MCF 10A (cell line): ENCODE measurements around the gene ALOXE3. TPM values are rescaled to one million over a fixed set of nuclear protein-coding genes. Genes with fewer than 3 reads are reported as not detected.

Experiments used
- BruUV-seq: library from RNA; stranded (reverse); fragments of 400-500 nt; replicated peaks from 2 replicates; lab custom pipeline; 2021; lab: Mats Ljungman, UMichigan
- CTCF ChIA-PET: fragments of 300-600 bp; sonication (Branson Sonifier 250); formaldehyde crosslinking; extraction: SDS; loops from one replicate; lab custom pipeline; 2021; ENCODE audit warnings: antibody characterized with exemption, inconsistent platforms; lab: Yijun Ruan, JAX
- POLR2A ChIA-PET: fragments of 300-600, 350-650 bp; sonication (Branson Sonifier 250); formaldehyde crosslinking; extraction: SDS; loops from one replicate; lab custom pipeline; 2020; ENCODE audit warnings: antibody characterized with exemption, inconsistent platforms; lab: Yijun Ruan, JAX
- DNase-seq: peaks from one replicate; pipeline ENCODE4 v3.0.0-alpha.2; 2018; ENCODE audit not compliant: unreplicated experiment
- H3K27ac Mint-ChIP-seq: one replicate; pipeline ENCODE4 v1.8.0; 2022; ENCODE audit warnings: mild to moderate bottlenecking, low read depth, mixed read lengths; ENCODE audit not compliant: unreplicated experiment
- H3K27me3 Mint-ChIP-seq: one replicate; pipeline ENCODE4 v1.8.0; 2022; ENCODE audit warnings: mixed read lengths; ENCODE audit not compliant: insufficient read depth, unreplicated experiment
- H3K36me3 Mint-ChIP-seq: one replicate; pipeline ENCODE4 v1.8.0; 2022; ENCODE audit warnings: mild to moderate bottlenecking, moderate library complexity, mixed read lengths; ENCODE audit not compliant: insufficient read depth, unreplicated experiment
- H3K4me1 Mint-ChIP-seq: one replicate; pipeline ENCODE4 v1.8.0; 2022; ENCODE audit warnings: mixed read lengths; ENCODE audit not compliant: insufficient read depth, unreplicated experiment
- H3K4me3 Mint-ChIP-seq: one replicate; pipeline ENCODE4 v1.8.0; 2022; ENCODE audit warnings: mild to moderate bottlenecking, moderate library complexity, mixed read lengths; ENCODE audit not compliant: unreplicated experiment
- H3K9me3 Mint-ChIP-seq: one replicate; pipeline ENCODE4 v1.8.0; 2022; ENCODE audit warnings: mixed read lengths; ENCODE audit not compliant: unreplicated experiment
- intact Hi-C: fragments of 100-400 bp; cut with micrococcal nuclease; formaldehyde crosslinking; loops from 2 replicates; pipeline ENCODE4 v1.14.1; 2022
- total RNA-seq: library from RNA; stranded (reverse); gene quantifications from 2 replicates; pipeline ENCODE4 v1.2.3, GENCODE V29; 2022
- TF ChIP-seq, protein P1 (sequence below): fragments of 200-600 bp; IDR thresholded peaks from one replicate; pipeline ENCODE4 v1.8.0; 2022; ENCODE audit warnings: antibody characterized with exemption, mild to moderate bottlenecking; ENCODE audit not compliant: unreplicated experiment

The ALOXE3 gene
- total RNA-seq, 1 experiment from 2014 or later = 13.1 TPM

DNA sequence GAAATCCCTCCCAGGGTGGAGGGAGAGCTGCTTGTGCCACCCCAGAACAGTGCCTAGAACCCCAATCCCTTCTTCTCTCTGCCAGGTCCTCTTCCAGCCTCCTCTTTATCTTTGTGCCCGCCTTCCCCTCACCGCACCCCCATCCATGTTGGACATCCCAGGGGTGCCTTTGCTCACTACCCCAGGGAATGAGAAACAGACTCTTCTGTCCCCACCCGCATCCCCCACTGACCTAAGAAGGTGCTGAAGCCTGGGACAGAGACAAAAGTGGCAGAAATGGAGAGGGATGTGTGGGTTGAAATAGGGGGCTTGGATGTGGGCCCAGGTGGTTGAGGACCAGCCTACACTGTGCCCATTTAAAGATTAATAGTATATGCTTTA is 62.5 kb downstream of the ALOXE3 start:
- Mint-ChIP-seq H3K4me3 (no peak overlapping the region), H3K27me3 (no peaks in the 10 kb centered on the region), H3K4me1 (peaks cover 25% of the 10 kb centered on the region), H3K27ac (peak overlapping the region; percentile 62), H3K9me3 (no peaks in the 10 kb centered on the region), H3K36me3 (peaks cover 6% of the 10 kb centered on the region)
- intact Hi-C loops = loop anchor here (2.0 to 5.0 kb wide), 3 partner anchors 67 to 313 kb away; no protein-coding TSS in a partner anchor
- TF ChIP-seq, protein P1, sequence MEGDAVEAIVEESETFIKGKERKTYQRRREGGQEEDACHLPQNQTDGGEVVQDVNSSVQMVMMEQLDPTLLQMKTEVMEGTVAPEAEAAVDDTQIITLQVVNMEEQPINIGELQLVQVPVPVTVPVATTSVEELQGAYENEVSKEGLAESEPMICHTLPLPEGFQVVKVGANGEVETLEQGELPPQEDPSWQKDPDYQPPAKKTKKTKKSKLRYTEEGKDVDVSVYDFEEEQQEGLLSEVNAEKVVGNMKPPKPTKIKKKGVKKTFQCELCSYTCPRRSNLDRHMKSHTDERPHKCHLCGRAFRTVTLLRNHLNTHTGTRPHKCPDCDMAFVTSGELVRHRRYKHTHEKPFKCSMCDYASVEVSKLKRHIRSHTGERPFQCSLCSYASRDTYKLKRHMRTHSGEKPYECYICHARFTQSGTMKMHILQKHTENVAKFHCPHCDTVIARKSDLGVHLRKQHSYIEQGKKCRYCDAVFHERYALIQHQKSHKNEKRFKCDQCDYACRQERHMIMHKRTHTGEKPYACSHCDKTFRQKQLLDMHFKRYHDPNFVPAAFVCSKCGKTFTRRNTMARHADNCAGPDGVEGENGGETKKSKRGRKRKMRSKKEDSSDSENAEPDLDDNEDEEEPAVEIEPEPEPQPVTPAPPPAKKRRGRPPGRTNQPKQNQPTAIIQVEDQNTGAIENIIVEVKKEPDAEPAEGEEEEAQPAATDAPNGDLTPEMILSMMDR = no peak
- no peak for DNase-seq
- ChIA-PET CTCF (interaction anchor here (0.5 to 8.8 kb wide), 13 partner anchors 13 to 244 kb away, joined by 3 to 106 read pairs (median 11); partner anchors contain the start of gene RNF227), POLR2A (interaction anchor here (0.6 to 3.4 kb wide), 7 partner anchors 15 to 170 kb away, joined by 3 to 25 read pairs (median 5); partner anchors contain the start of gene RNF227)
- no TSS peak for BruUV-seq

DNA sequence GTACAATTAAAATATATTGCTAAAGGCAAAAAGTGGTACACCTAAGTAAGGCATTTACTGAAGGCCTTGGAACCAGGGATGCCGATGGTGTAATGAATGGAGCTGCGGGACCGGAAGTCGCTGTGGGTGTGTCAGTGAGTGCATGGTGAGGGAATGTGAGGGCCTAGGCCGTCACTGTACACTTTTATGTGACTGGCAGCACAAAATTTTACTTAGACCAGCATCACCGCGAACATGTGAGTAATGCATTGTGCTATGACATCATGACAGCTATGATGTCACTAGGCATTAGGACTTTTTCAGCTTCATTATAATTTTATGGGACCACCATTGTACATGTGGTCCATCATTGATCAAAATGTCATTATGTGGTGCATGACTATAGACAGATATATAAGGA is 64.7 kb downstream of the ALOXE3 start:
- POLR2A ChIA-PET = interaction anchor here (0.6 kb wide), 2 partner anchors 23 to 37 kb away, joined by 3 to 4 read pairs; no protein-coding TSS in a partner anchor
- H3K27me3 Mint-ChIP-seq = no peaks in the 10 kb centered on the region
- intact Hi-C loops = no loop called here
- no peak overlapping the region for H3K4me3 Mint-ChIP-seq
- H3K27ac Mint-ChIP-seq = no peak overlapping the region
- H3K4me1 Mint-ChIP-seq = peaks cover 25% of the 10 kb centered on the region
- TF ChIP-seq, protein P1 = no peak
- CTCF ChIA-PET = interaction anchor here (0.6 to 1.0 kb wide), 2 partner anchors 57 to 98 kb away, joined by 3 read pairs; no protein-coding TSS in a partner anchor
- no TSS peak for BruUV-seq
- peaks cover 6% of the 10 kb centered on the region for H3K36me3 Mint-ChIP-seq
- no peaks in the 10 kb centered on the region for H3K9me3 Mint-ChIP-seq
- DNase-seq = peak; percentile 17

DNA sequence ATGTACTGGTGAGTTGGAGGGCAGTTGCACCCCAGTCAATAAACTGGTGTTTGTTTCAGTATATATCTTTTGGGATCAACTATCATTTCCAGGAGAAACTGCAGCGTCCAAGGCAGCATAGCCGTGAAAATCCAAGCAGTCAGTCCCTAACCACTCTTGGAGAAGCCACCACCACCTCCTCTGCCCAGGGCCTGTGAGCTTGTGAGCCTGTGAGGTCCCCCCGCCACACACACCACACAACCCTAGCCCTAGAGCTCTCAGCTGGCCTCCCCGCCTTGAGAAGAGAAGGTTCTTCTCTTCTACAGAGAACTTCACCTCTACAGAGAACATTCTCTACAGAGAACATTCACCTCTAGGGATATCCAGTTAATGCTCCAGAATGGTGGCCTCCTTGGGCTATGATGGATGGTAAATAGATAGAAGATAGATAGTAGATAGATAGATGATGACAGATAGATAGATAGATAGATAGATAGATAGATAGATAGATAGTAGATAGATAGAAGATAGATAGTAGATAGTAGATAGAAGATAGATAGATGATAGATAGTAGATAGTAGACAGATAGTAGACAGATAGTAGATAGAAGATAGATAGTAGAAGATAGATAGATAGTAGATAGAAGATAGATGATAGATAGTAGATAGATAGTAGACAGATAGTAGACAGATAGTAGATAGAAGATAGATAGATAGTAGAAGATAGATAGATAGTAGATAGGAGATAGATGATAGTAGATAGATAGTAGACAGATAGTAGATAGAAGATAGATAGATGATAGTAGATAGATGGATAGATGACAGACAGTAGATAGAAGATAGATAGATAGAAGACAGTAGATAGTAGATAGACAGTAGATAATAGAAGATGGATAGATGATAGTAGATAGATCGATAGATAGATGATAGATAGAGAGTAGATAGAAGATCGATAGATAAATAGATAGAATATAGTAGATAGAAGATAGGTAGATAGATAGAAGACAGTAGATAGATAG is 65.8 kb downstream of the ALOXE3 start:
- BruUV-seq = no TSS peak
- intact Hi-C loops = no loop called here
- TF ChIP-seq, protein P1 = no peak
- peaks cover 4% of the 10 kb centered on the region for H3K36me3 Mint-ChIP-seq
- no peaks in the 10 kb centered on the region for H3K9me3 Mint-ChIP-seq
- H3K27ac Mint-ChIP-seq = no peak overlapping the region
- no peak overlapping the region for H3K4me3 Mint-ChIP-seq
- H3K4me1 Mint-ChIP-seq = peaks cover 25% of the 10 kb centered on the region
- H3K27me3 Mint-ChIP-seq = no peaks in the 10 kb centered on the region
- ChIA-PET POLR2A (interaction anchor here (0.6 to 1.2 kb wide), 3 partner anchors 47 to 106 kb away, joined by 3 read pairs; no protein-coding TSS in a partner anchor), CTCF (interaction anchor here (0.6 to 2.5 kb wide), 3 partner anchors 11 to 63 kb away, joined by 4 to 7 read pairs (median 5); no protein-coding TSS in a partner anchor)
- DNase-seq = no peak

DNA sequence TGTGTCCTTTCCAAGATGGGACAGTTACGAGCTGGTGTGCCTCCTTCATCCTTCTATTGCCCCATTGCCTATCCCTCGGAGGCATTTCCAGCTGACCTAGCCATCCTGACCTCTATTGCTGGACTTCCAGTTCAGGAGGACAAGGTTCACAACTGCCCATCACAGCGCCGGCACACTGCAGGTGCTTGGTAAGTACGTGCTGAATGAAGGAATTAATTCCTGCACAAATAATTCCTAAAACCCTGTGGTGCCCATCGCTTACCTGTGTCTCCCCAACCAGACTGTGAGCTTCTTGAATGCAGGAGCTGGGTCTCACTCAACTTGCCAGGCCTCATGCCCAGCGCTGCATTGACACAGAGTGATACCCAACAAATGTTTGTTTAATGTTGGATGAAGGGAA is 66.5 kb downstream of the ALOXE3 start:
- DNase-seq = no peak
- TF ChIP-seq, protein P1 = no peak
- no peak overlapping the region for H3K4me3 Mint-ChIP-seq
- no TSS peak for BruUV-seq
- ChIA-PET POLR2A (interaction anchor here (0.6 to 1.2 kb wide), 3 partner anchors 47 to 107 kb away, joined by 3 read pairs; no protein-coding TSS in a partner anchor), CTCF (interaction anchor here (0.6 to 2.5 kb wide), 4 partner anchors 10 to 62 kb away, joined by 4 to 7 read pairs (median 5); no protein-coding TSS in a partner anchor)
- no peaks in the 10 kb centered on the region for H3K27me3 Mint-ChIP-seq
- no peak overlapping the region for H3K27ac Mint-ChIP-seq
- H3K4me1 Mint-ChIP-seq = peaks cover 19% of the 10 kb centered on the region
- H3K9me3 Mint-ChIP-seq = no peaks in the 10 kb centered on the region
- intact Hi-C loops = no loop called here
- no peaks in the 10 kb centered on the region for H3K36me3 Mint-ChIP-seq
